Stomach (tissue), 4 donors: ENCODE results near the gene SCN8A.

Source experiments
- CTCF ChIP-seq, 7 experiments: fragments of 450-650 bp in 4 of 7; fragments of 200-600 bp in 3 of 7; sonication (generic) in 3 of 7; IDR thresholded peaks; one replicate each; pipeline ENCODE4 v1.5.1; 2016 to 2019; ENCODE audit warnings: antibody characterized with exemption in 7 of 7, control low read depth in 2 of 7, mild to moderate bottlenecking in 1 of 7
- EP300 ChIP-seq: sonication (generic); formaldehyde crosslinking; IDR thresholded peaks from one replicate; pipeline ENCODE4 v1.6.1; 2017; ENCODE audit warnings: antibody characterized with exemption
- POLR2A ChIP-seq, 4 donors: fragments of 450-650 bp; IDR thresholded peaks; one replicate each; pipeline ENCODE4 v1.6.1; 2016; ENCODE audit warnings: antibody characterized with exemption in 4 of 4, control low read depth in 2 of 4, mild to moderate bottlenecking in 1 of 4, moderate library complexity in 1 of 4
- POLR2AphosphoS5 ChIP-seq, 3 donors: sonication (generic); formaldehyde crosslinking; IDR thresholded peaks; one replicate each; pipeline ENCODE4 v1.6.1; 2016; ENCODE audit warnings: antibody characterized with exemption in 3 of 3

GRCh38 chr12:51661199-51661598 lies 70.2 kb downstream of the SCN8A start:
- TF ChIP-seq POLR2AphosphoS5 (IDR thresholded peaks at IDR 0.05): no peak
- no peak for TF ChIP-seq CTCF (IDR thresholded peaks at IDR 0.05)
- no peak for TF ChIP-seq EP300
- TF ChIP-seq POLR2A (IDR thresholded peaks at IDR 0.05): no peak
